Endothelial cell of umbilical vein (primary cell): ENCODE results near the gene ADGRD1. TPM values are rescaled to one million over a fixed set of nuclear protein-coding genes. Genes with fewer than 3 reads are reported as not detected.

Source experiments
- BruUV-seq: library from RNA; stranded (reverse); fragments of 400-500 nt; replicated peaks from 2 replicates; lab custom pipeline; 2021; lab: Mats Ljungman, UMichigan
- CTCF ChIA-PET: fragments of 300-600, 350-600 bp; sonication (Branson Sonifier 250); formaldehyde crosslinking; loops from one replicate; lab custom pipeline; 2021; ENCODE audit warnings: antibody characterized with exemption, inconsistent platforms; lab: Charles Lee
- POLR2A ChIA-PET: fragments of 300-600, 350-600 bp; sonication (Branson Sonifier 250); formaldehyde crosslinking; loops from one replicate; lab custom pipeline; 2021; ENCODE audit warnings: antibody characterized with exemption, inconsistent platforms; lab: Charles Lee
- DNase-seq: peaks from one replicate; pipeline ENCODE4 v3.0.0-alpha.2; 2011; ENCODE audit warnings: low read depth, low spot score
- FAIRE-seq: peaks from 2 replicates; lab custom pipeline; 2011; peaks lifted over from hg19 to GRCh38; lab: Jason Lieb, UNC
- H2AFZ ChIP-seq: 2 replicates; pipeline ENCODE4 v1.6.0; 2012; ENCODE audit warnings: low read depth, low read length, control low read depth, inconsistent platforms
- H3K27ac ChIP-seq: 2 replicates; pipeline ENCODE4 v1.5.1; 2011; ENCODE audit warnings: low read depth, mild to moderate bottlenecking, control low read depth, low read length, moderate library complexity; ENCODE audit not compliant: insufficient read depth
- H3K27me3 ChIP-seq, 2 experiments: 2 replicates each; pipeline versions ENCODE4 v1.6.0 to v1.6.1; 2011; ENCODE audit warnings: low read length in 2 of 2, mixed read lengths in 1 of 2; ENCODE audit not compliant: control insufficient read depth in 2 of 2, insufficient read depth in 2 of 2
- H3K36me3 ChIP-seq, 2 experiments: 2 replicates in 1 of 2; 3 replicates in 1 of 2; pipeline ENCODE4 v1.5.1; 2011; ENCODE audit warnings: low read length in 2 of 2, mild to moderate bottlenecking in 1 of 2, moderate library complexity in 1 of 2; ENCODE audit not compliant: control insufficient read depth in 2 of 2, insufficient read depth in 2 of 2; ENCODE audit errors: extremely low read depth in 1 of 2
- H3K4me1 ChIP-seq: 3 replicates; pipeline ENCODE4 v1.5.1; 2011; ENCODE audit warnings: mild to moderate bottlenecking, low read length; ENCODE audit not compliant: control insufficient read depth, insufficient read depth; ENCODE audit errors: extremely low read depth
- H3K4me2 ChIP-seq: 2 replicates; pipeline ENCODE4 v1.6.1; 2011; ENCODE audit warnings: low read length, control low read depth, mixed read lengths; ENCODE audit not compliant: insufficient read depth
- H3K4me3 ChIP-seq, 3 experiments: fragments of 200-600 bp in 1 of 3; sonication (generic), shearing (Covaris generic) in 1 of 3; replicated peaks in 1 of 3; 2 replicates each; pipeline ENCODE4 v1.5.1; 2011 to 2016; ENCODE audit warnings: control low read depth in 3 of 3, low read length in 3 of 3, mild to moderate bottlenecking in 2 of 3, inconsistent platforms in 1 of 3, low read depth in 1 of 3, moderate library complexity in 1 of 3; ENCODE audit not compliant: insufficient read depth in 1 of 3
- H3K79me2 ChIP-seq: 2 replicates; pipeline ENCODE4 v1.6.0; 2012; ENCODE audit warnings: low read length, inconsistent platforms; ENCODE audit not compliant: control insufficient read depth, insufficient read depth
- H3K9ac ChIP-seq: replicated peaks from 2 replicates; pipeline ENCODE3; 2011; ENCODE audit warnings: low read length, control low read depth; ENCODE audit not compliant: insufficient read depth; ENCODE audit errors: extremely low read depth
- H3K9me1 ChIP-seq: replicated peaks from 3 replicates; pipeline ENCODE4 v1.6.0; 2011; ENCODE audit warnings: mild to moderate bottlenecking, low read length; ENCODE audit not compliant: control insufficient read depth, insufficient read depth; ENCODE audit errors: extremely low read depth
- H3K9me3 ChIP-seq: replicated peaks from 2 replicates; pipeline ENCODE4 v1.5.1; 2012; ENCODE audit warnings: low read length, inconsistent platforms; ENCODE audit not compliant: control insufficient read depth, insufficient read depth
- H4K20me1 ChIP-seq: replicated peaks from 2 replicates; pipeline ENCODE3; 2011; ENCODE audit warnings: mild to moderate bottlenecking, low read length; ENCODE audit not compliant: control insufficient read depth, insufficient read depth; ENCODE audit errors: extremely low read depth
- CTCF ChIP-seq, 2 donors: IDR thresholded peaks; 1 replicate in 1 of 2; 2 replicates in 1 of 2; pipeline ENCODE4 v1.5.1; 2011; ENCODE audit warnings: low read length in 2 of 2, mild to moderate bottlenecking in 2 of 2, moderate library complexity in 2 of 2, control low read depth in 1 of 2, inconsistent platforms in 1 of 2, low read depth in 1 of 2; ENCODE audit not compliant: insufficient read depth in 1 of 2; ENCODE audit errors: extremely low read depth in 1 of 2
- EZH2 ChIP-seq: IDR thresholded peaks from 2 replicates; pipeline ENCODE4 v1.6.1; 2012; ENCODE audit warnings: borderline replicate concordance, low read depth, mild to moderate bottlenecking, moderate library complexity, low read length, inconsistent platforms; ENCODE audit not compliant: severe bottlenecking
- FOS ChIP-seq: IDR thresholded peaks from 2 replicates; pipeline ENCODE4 v1.6.1; 2011; ENCODE audit warnings: mild to moderate bottlenecking, low read length, moderate library complexity, borderline replicate concordance; ENCODE audit not compliant: insufficient read depth
- GATA2 ChIP-seq: IDR thresholded peaks from 2 replicates; pipeline ENCODE4 v1.7.0; 2011; ENCODE audit warnings: low read depth, mild to moderate bottlenecking, moderate library complexity, mixed read lengths, low read length; ENCODE audit not compliant: insufficient read length, insufficient read depth
- JUN ChIP-seq: IDR thresholded peaks from 2 replicates; pipeline ENCODE4 v1.6.1; 2011; ENCODE audit warnings: borderline replicate concordance, low read depth; ENCODE audit not compliant: insufficient read length, insufficient read depth
- MAX ChIP-seq: IDR thresholded peaks from 2 replicates; pipeline ENCODE4 v1.6.1; 2011; ENCODE audit not compliant: insufficient read depth, insufficient read length
- MYC ChIP-seq: IDR thresholded peaks from one replicate; pipeline ENCODE4 v1.6.1; 2011; ENCODE audit warnings: mild to moderate bottlenecking, low read depth, low read length
- POLR2A ChIP-seq: IDR thresholded peaks from 2 replicates; pipeline ENCODE4 v1.6.1; 2012; ENCODE audit warnings: low read depth, mild to moderate bottlenecking, control low read depth, low read length
- POLR2AphosphoS5 ChIP-seq: IDR thresholded peaks from 2 replicates; pipeline ENCODE4 v1.6.1; 2012; ENCODE audit warnings: low read depth, mild to moderate bottlenecking, control low read depth, low read length, moderate library complexity; ENCODE audit not compliant: insufficient read depth
- dilution Hi-C: fragments of 300-500 bp; cut with MboI; formaldehyde crosslinking; loops from one replicate; pipeline ENCODE4 v1.15.0; 2019; ENCODE audit warnings: low sequenced_read_pairs; ENCODE audit not compliant: extremely low pct_ligation_motif_present
- intact Hi-C: fragments of 100-400 bp; cut with micrococcal nuclease; formaldehyde crosslinking; loops from one replicate; pipeline ENCODE4 v1.10.0; 2022
- polyA plus RNA-seq, 4 experiments: library from polyadenylated mRNA; depleted of rRNA in 3 of 4; stranded (reverse) in 3 of 4; unstranded in 1 of 4; fragments of >200 nt; gene quantifications; 2 replicates each; pipeline versions ENCODE4 v1.2.1 to v1.2.3, GENCODE V29; 2011 to 2012; ENCODE audit warnings: missing spikeins in 1 of 4
- total RNA-seq: library from RNA; stranded (reverse); gene quantifications from 2 replicates; pipeline ENCODE4 v1.2.3, GENCODE V29; 2021

The ADGRD1 gene
- total and polyA plus RNA-seq, 2 donors (not counting 3 experiments of a cell fraction or from before 2014, with no cell fraction given) = 0.07 TPM; not detected in 1

GRCh38 chr12:131101703-131102492 lies 148.2 kb downstream of the ADGRD1 start:
- Histone ChIP-seq H2AFZ (no peak overlapping the region), H4K20me1 (no peaks in the 10 kb centered on the region), H3K27ac (no peak overlapping the region), H3K4me1 (no peaks in the 10 kb centered on the region), H3K9me1 (no peaks in the 10 kb centered on the region), H3K9ac (no peak overlapping the region), H3K79me2 (no peaks in the 10 kb centered on the region), H3K4me2 (no peak overlapping the region), H3K9me3 (no peaks in the 10 kb centered on the region), H3K27me3 (no peaks in the 10 kb centered on the region), H3K36me3 (no peaks in the 10 kb centered on the region), H3K4me3 (no peak overlapping the region)
- DNase-seq (no peak), FAIRE-seq (no peak)
- POLR2A ChIA-PET = no interaction called here
- no TSS peak for BruUV-seq
- dilution Hi-C loops (no loop called here), intact Hi-C loops (no loop called here)
- CTCF ChIA-PET = no interaction called here
- TF ChIP-seq JUN = no peak
- TF ChIP-seq POLR2A = no peak
- TF ChIP-seq EZH2 = no peak
- TF ChIP-seq MYC = no peak
- TF ChIP-seq MAX = no peak
- no peak for TF ChIP-seq POLR2AphosphoS5
- TF ChIP-seq CTCF (IDR thresholded peaks at IDR 0.05; ENCODE audit: extremely low read depth in 1 of 2, insufficient read depth in 1 of 2, low read depth in 1 of 2, low read length in 2 of 2) = no peak
- TF ChIP-seq FOS = no peak
- no peak for TF ChIP-seq GATA2
